Measurements from ENCODE around the gene MYO3B. TPM values are rescaled to one million over a fixed set of nuclear protein-coding genes. Genes with fewer than 3 reads are reported as not detected.

MYO3B gene
- total RNA-seq, 2 experiments from 2014 or later: not detected

DNA sequence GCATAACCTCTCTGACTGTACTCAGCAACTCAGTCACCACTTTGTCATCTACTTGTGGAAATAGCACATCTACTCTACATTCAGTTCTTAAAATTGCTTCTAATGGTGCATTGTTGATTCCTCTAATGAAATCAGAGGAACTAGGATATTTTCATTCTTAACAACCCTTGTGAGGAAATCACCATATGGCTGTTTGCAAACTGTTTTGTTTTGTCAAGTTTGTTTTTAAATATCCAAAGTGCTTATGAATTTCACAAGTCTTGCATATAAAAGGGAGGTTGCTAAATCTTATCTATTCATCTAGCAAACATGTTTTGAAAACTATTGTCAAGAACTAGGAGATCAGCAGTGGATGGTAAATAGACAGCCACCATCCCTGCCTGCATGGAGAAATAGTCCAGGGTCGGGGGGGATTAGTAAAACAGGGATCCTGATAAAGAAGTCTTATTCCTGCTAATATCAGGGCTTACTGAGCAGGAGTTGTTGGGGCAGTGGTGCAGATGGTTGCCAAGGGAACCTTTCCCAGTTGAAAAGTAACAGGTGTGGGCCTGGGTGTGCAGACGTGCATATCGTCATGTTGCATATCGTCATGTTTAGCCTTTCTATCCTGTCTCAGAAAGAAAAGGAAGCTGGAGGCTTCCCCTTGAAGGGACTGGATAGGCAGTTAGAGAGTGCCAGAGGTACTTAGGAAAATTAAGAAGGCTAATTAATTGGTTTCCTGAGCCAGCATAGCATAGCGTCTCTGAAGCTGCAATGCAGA lies 7.5 kb upstream of the MYO3B start:
- Histone ChIP-seq H3K4me2 (ENCODE audit: low read length) (no peak overlapping the region), H3K79me2 (ENCODE audit: insufficient read depth, low read depth, low read length) (no peaks in the 10 kb centered on the region), H3K4me3 (ENCODE audit: low read depth, low read length, poor library complexity, severe bottlenecking) (no peak overlapping the region), H3K36me3 (ENCODE audit: insufficient read depth, low read length) (no peaks in the 10 kb centered on the region), H3K4me1 (ENCODE audit: insufficient read depth, low read length, poor library complexity, severe bottlenecking) (no peaks in the 10 kb centered on the region), H4K20me1 (ENCODE audit: insufficient read depth, low read length) (no peaks in the 10 kb centered on the region), H3K27ac (ENCODE audit: low read depth, low read length, poor library complexity, severe bottlenecking) (no peak overlapping the region), H3K9me2 (ENCODE audit: insufficient read depth, low read length) (no peaks in the 10 kb centered on the region), H2AFZ (ENCODE audit: low read length) (no peak overlapping the region), H3K9me3 (ENCODE audit: low read length) (no peaks in the 10 kb centered on the region)
- no peak for DNase-seq (ENCODE audit: low spot score)
- intact Hi-C loops (cut with micrococcal nuclease; ENCODE audit: unreplicated experiment): no loop called here
- POLR2A ChIA-PET: no interaction called here
- CTCF ChIA-PET (ENCODE audit: unreplicated experiment): no interaction called here
- no peak for TF ChIP-seq EZH2phosphoT487 (IDR thresholded peaks at IDR 0.05; ENCODE audit: borderline replicate concordance, low read depth, low read length)
- TF ChIP-seq, protein P1, sequence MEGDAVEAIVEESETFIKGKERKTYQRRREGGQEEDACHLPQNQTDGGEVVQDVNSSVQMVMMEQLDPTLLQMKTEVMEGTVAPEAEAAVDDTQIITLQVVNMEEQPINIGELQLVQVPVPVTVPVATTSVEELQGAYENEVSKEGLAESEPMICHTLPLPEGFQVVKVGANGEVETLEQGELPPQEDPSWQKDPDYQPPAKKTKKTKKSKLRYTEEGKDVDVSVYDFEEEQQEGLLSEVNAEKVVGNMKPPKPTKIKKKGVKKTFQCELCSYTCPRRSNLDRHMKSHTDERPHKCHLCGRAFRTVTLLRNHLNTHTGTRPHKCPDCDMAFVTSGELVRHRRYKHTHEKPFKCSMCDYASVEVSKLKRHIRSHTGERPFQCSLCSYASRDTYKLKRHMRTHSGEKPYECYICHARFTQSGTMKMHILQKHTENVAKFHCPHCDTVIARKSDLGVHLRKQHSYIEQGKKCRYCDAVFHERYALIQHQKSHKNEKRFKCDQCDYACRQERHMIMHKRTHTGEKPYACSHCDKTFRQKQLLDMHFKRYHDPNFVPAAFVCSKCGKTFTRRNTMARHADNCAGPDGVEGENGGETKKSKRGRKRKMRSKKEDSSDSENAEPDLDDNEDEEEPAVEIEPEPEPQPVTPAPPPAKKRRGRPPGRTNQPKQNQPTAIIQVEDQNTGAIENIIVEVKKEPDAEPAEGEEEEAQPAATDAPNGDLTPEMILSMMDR (conservative IDR thresholded peaks at IDR 0.05; ENCODE audit: low read length): no peak
- BruUV-seq (replicated peaks): no TSS peak

DNA sequence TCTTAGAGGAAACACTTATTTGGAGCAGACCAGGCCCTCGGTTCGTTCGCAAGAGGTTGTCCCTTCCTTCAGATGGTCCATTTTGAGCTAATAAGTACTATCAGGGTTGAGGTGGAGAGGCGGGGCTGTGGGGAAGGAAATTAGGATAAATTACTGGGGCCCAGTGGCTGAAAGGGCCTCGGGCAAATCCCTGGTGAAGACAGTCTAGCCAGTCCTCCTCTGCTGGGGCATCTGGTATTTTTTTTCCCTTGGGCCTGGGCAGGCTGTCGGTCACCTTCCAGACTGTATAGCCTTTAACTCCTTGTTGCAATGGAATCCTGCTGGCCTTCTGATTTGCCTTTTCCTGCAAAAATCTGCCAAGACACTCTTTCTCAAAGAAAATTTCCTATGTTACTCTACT lies 1.7 kb upstream of the MYO3B start:
- CTCF ChIA-PET (ENCODE audit: unreplicated experiment): no interaction called here
- Histone ChIP-seq H3K36me3 (ENCODE audit: insufficient read depth, low read length) (no peaks in the 10 kb centered on the region), H3K9me3 (ENCODE audit: low read length) (no peaks in the 10 kb centered on the region), H3K4me1 (ENCODE audit: insufficient read depth, low read length, poor library complexity, severe bottlenecking) (no peaks in the 10 kb centered on the region), H2AFZ (ENCODE audit: low read length) (no peak overlapping the region), H3K79me2 (ENCODE audit: insufficient read depth, low read depth, low read length) (no peaks in the 10 kb centered on the region), H3K4me2 (ENCODE audit: low read length) (no peak overlapping the region), H4K20me1 (ENCODE audit: insufficient read depth, low read length) (no peaks in the 10 kb centered on the region; the same call in 1 of the 2 replicates), H3K9me2 (ENCODE audit: insufficient read depth, low read length) (no peaks in the 10 kb centered on the region), H3K4me3 (ENCODE audit: low read depth, low read length, poor library complexity, severe bottlenecking) (no peak overlapping the region), H3K27ac (ENCODE audit: low read depth, low read length, poor library complexity, severe bottlenecking) (no peak overlapping the region)
- TF ChIP-seq, protein P1 (conservative IDR thresholded peaks at IDR 0.05; ENCODE audit: low read length): no peak
- no peak for TF ChIP-seq EZH2phosphoT487 (IDR thresholded peaks at IDR 0.05; ENCODE audit: borderline replicate concordance, low read depth, low read length)
- no peak for DNase-seq (ENCODE audit: low spot score)
- POLR2A ChIA-PET: no interaction called here
- BruUV-seq (replicated peaks): no TSS peak
- intact Hi-C loops (cut with micrococcal nuclease; ENCODE audit: unreplicated experiment): no loop called here

DNA sequence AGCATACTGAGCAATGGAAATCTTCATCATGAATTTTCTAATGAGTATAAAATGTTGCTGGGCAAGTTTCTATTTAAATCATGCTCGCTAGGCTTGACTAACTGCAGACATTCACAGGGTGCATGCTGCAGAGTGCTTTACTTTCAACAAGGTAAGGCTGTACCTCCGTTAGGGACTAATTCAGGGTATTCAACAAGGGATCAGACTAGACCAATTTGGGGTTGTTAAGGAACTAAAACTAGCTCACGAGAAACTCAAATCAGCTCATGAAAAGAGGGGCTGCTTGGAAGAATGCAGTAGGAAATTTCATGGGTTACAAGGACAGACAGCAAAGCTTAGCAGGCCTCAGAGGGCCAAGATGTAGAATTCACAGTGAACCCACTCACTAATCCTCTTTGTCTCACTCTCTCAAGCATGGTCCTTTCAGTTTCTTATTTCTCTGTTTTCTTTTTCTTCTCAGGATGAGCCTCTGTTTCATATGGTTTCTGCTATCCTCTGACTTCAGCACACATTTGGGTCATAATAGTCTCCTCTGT lies 2.2 kb downstream of the MYO3B start:
- no peaks in the 10 kb centered on the region for H3K4me1 ChIP-seq (ENCODE audit: insufficient read depth, low read length, poor library complexity, severe bottlenecking)
- H3K9me3 ChIP-seq (ENCODE audit: low read length): 0 out of 2 replicates have a peak, but pooled peaks cover 1% of the 10 kb centered on the region
- ChIA-PET CTCF (ENCODE audit: unreplicated experiment) (no interaction called here), POLR2A (no interaction called here)
- no peak overlapping the region for H3K4me3 ChIP-seq (ENCODE audit: low read depth, low read length, poor library complexity, severe bottlenecking)
- TF ChIP-seq EZH2phosphoT487 (IDR thresholded peaks at IDR 0.05; ENCODE audit: borderline replicate concordance, low read depth, low read length): no peak
- TF ChIP-seq, protein P1 (conservative IDR thresholded peaks at IDR 0.05; ENCODE audit: low read length): no peak
- no peak for DNase-seq (ENCODE audit: low spot score)
- no peak overlapping the region for H2AFZ ChIP-seq (ENCODE audit: low read length)
- no peak overlapping the region for H3K27ac ChIP-seq (ENCODE audit: low read depth, low read length, poor library complexity, severe bottlenecking)
- intact Hi-C loops (cut with micrococcal nuclease; ENCODE audit: unreplicated experiment): no loop called here
- peak overlapping the region; percentile 43; the same call in 1 of the 2 replicates for H3K4me2 ChIP-seq (ENCODE audit: low read length)
- H3K36me3 ChIP-seq (ENCODE audit: insufficient read depth, low read length): no peaks in the 10 kb centered on the region
- H4K20me1 ChIP-seq (ENCODE audit: insufficient read depth, low read length): no peaks in the 10 kb centered on the region; the same call in 1 of the 2 replicates
- no peaks in the 10 kb centered on the region for H3K9me2 ChIP-seq (ENCODE audit: insufficient read depth, low read length)
- H3K79me2 ChIP-seq (ENCODE audit: insufficient read depth, low read depth, low read length): no peaks in the 10 kb centered on the region
- no TSS peak for BruUV-seq (replicated peaks)
